Type B pancreatic cell (in vitro differentiated cells): ENCODE measurements around the gene CSTPP1. TPM values are rescaled to one million over a fixed set of nuclear protein-coding genes. Genes with fewer than 3 reads are reported as not detected.
A peak's percentile ranks its signal among the peaks of the same experiment; 100 is the strongest.

Experiments
- DNase-seq: peaks from one replicate; pipeline ENCODE4 v3.0.0; 2021; ENCODE audit warnings: mixed read lengths; ENCODE audit not compliant: unreplicated experiment; ENCODE audit errors: extremely low spot score
- H3K27ac Mint-ChIP-seq: 2 replicates; pipeline ENCODE4 v1.8.0; 2021; ENCODE audit warnings: mild to moderate bottlenecking, mixed read lengths
- H3K27me3 Mint-ChIP-seq: 2 replicates; pipeline ENCODE4 v1.8.0; 2021; ENCODE audit warnings: mixed read lengths
- H3K36me3 Mint-ChIP-seq: 2 replicates; pipeline ENCODE4 v1.8.0; 2021; ENCODE audit warnings: mixed read lengths
- H3K4me1 Mint-ChIP-seq: one replicate; pipeline ENCODE4 v1.8.0; 2021; ENCODE audit warnings: mixed read lengths; ENCODE audit not compliant: unreplicated experiment
- H3K4me3 Mint-ChIP-seq: 2 replicates; pipeline ENCODE4 v1.8.0; 2021; ENCODE audit warnings: mild to moderate bottlenecking, mixed read lengths
- H3K9me3 Mint-ChIP-seq: 2 replicates; pipeline ENCODE4 v1.8.0; 2021; ENCODE audit warnings: mixed read lengths
- total RNA-seq: library from RNA; stranded (reverse); gene quantifications from 2 replicates; pipeline ENCODE4 v1.2.1, GENCODE V29; 2021; ENCODE audit warnings: low replicate concordance
- TF ChIP-seq, protein P1 (sequence below): fragments of 200-600 bp; sonication (generic); conservative IDR thresholded peaks from 2 replicates; pipeline ENCODE4 v1.5.0; 2021; ENCODE audit warnings: antibody characterized with exemption, mild to moderate bottlenecking

CSTPP1 gene
- total RNA-seq, 1 donor from 2014 or later = 44.4 TPM

DNA sequence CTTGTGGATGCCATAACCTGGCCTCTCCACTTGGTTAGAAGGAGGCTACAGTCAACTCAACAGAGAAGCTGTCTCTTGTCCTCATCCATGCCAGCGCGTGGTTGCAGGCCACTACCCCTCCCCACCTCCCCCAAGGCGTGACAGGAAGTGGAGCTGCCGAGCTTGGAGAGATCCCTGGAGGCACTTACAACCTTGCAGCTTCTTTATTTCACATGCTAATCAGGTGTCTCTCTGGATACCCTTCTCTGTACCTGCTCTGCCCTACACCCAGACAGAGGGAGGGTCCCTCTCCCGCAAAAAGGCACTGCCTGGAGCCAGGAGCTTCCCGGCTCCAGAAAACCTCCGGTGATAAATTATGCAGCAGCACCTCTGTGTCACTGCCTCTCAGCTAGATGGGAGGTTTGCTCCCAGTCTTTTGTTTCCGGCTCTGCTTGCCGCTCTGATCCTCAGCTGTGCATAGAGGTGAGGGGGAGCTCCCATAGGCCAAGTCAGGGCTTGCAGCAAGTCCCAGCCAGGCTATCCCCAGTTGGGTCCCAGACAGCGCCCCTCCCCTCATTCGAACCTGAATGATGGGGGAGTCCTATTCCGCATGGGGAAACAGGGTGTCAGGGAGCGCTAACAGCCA is 23.9 kb upstream of the CSTPP1 start:
- Mint-ChIP-seq H3K4me3 (peak overlapping the region; percentile 86), H3K27me3 (peaks cover 13% of the 10 kb centered on the region), H3K9me3 (no peaks in the 10 kb centered on the region), H3K36me3 (no peaks in the 10 kb centered on the region), H3K27ac (peak overlapping the region; percentile 75), H3K4me1 (peaks cover 56% of the 10 kb centered on the region)
- DNase-seq = no peak
- TF ChIP-seq, protein P1, sequence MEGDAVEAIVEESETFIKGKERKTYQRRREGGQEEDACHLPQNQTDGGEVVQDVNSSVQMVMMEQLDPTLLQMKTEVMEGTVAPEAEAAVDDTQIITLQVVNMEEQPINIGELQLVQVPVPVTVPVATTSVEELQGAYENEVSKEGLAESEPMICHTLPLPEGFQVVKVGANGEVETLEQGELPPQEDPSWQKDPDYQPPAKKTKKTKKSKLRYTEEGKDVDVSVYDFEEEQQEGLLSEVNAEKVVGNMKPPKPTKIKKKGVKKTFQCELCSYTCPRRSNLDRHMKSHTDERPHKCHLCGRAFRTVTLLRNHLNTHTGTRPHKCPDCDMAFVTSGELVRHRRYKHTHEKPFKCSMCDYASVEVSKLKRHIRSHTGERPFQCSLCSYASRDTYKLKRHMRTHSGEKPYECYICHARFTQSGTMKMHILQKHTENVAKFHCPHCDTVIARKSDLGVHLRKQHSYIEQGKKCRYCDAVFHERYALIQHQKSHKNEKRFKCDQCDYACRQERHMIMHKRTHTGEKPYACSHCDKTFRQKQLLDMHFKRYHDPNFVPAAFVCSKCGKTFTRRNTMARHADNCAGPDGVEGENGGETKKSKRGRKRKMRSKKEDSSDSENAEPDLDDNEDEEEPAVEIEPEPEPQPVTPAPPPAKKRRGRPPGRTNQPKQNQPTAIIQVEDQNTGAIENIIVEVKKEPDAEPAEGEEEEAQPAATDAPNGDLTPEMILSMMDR = no peak

DNA sequence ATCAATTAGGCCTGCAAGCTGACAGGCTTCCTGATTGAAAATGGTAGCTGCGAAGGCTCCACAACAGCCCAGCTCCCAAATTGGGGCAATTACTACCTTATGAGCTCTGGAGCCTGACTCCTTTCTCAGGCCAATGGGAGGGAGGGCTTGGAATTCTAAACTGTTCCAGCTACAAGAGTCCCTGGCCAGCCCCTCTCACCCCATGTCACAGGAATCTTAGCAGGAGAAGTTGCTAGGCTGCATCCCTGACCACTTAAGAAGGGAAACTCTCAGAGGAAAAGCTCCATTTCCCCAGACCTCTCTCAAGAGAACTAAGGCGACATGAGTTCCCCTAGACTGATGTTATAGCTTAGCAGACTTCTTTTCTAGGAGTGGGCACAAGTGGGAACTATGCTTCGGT is 23.1 kb upstream of the CSTPP1 start:
- no peaks in the 10 kb centered on the region for H3K9me3 Mint-ChIP-seq
- TF ChIP-seq, protein P1 = no peak
- H3K27ac Mint-ChIP-seq = peak overlapping the region; percentile 75
- H3K27me3 Mint-ChIP-seq = peaks cover 13% of the 10 kb centered on the region
- H3K4me3 Mint-ChIP-seq = peak overlapping the region; percentile 86
- no peak for DNase-seq
- H3K36me3 Mint-ChIP-seq = no peaks in the 10 kb centered on the region
- peaks cover 55% of the 10 kb centered on the region for H3K4me1 Mint-ChIP-seq

DNA sequence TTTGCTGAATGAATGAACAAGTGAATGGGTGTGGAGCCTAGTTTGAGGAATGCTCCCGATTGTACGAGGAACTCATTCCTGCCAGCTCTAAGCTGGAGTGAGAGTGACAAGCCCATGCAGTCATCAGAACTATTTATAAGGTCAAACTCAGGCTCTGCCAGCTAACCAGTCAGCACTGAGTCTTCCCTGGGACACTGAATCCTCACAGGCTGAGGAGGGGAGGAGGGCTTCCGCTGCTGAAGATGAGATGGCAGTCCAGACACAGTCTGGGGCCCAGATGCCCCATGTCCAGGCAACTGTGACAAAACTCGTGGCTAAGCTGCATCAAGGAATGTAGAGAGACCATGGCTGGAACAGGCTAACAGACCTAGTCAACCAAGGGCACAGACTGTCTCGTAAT is 22.2 kb upstream of the CSTPP1 start:
- Mint-ChIP-seq H3K9me3 (no peaks in the 10 kb centered on the region), H3K4me3 (peak overlapping the region; percentile 78), H3K36me3 (no peaks in the 10 kb centered on the region), H3K27me3 (peaks cover 15% of the 10 kb centered on the region), H3K4me1 (peaks cover 54% of the 10 kb centered on the region), H3K27ac (peak overlapping the region; percentile 19)
- TF ChIP-seq, protein P1 = no peak
- DNase-seq = no peak

DNA sequence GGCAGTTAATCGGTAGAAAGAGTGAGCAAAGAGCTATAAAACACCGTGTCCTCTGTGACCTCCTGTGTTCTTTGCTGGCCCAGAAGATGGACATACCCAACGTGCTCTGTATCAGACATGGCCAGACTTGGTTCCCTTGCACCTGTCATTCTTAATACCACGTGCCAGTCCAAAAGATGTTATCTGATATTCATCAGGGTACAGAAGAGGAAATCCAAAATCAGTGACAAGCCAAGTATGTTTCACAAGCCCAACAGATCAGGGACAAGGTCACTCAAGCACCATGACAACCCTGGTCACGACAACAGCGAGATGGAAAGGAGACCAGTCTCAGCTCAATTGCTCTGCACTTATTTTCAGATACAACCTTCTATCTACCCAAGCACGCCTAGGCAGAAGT is 21.7 kb upstream of the CSTPP1 start:
- DNase-seq = no peak
- Mint-ChIP-seq H3K27me3 (peaks cover 19% of the 10 kb centered on the region), H3K36me3 (no peaks in the 10 kb centered on the region), H3K4me1 (peaks cover 59% of the 10 kb centered on the region), H3K4me3 (peak overlapping the region; percentile 78), H3K9me3 (no peaks in the 10 kb centered on the region), H3K27ac (no peak overlapping the region)
- TF ChIP-seq, protein P1 = no peak

DNA sequence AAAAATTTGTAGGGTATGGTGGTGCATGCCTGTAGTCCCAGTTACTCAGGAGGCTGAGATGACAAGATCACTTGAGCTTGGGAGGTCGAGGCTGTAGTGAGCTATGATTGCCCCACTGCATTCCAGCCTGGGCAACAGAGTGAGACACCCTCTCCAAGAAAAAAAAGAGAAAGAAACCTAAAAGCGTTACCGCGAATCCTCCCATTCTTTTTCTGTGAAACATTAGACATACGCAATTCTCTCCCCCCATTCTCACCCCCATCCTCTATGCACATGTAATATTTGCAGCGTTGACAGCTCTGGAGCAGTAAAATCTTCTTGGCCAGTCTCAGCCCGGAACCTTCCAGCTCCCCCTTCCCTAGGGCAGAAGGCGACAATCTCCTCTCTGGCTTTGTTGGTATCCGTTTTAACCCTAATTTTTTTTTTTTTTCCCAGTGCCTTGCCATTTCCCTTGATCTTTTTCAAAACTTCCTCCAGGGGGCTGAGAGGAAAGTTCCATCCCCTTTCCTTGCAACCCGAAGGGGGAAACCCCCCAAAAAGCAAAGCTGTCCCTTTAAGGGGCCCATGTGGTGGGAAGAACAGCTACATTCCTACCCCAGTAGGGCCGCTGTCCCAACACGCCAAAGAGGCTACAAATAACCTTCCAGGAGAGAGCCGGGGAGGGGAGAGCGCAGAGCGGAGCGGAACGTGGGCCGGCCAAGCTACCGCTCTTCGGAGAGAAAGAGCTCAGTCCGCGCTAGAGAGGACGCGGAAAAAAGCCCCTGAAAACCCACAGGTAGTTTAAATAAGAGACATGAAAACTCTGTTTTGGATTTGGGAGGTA is 20.1 kb upstream of the CSTPP1 start:
- peak overlapping the region; percentile 88 for H3K27ac Mint-ChIP-seq
- H3K4me1 Mint-ChIP-seq = peaks cover 60% of the 10 kb centered on the region
- H3K9me3 Mint-ChIP-seq = no peaks in the 10 kb centered on the region
- H3K4me3 Mint-ChIP-seq = peak overlapping the region; percentile 94
- H3K36me3 Mint-ChIP-seq = no peaks in the 10 kb centered on the region
- no peak for DNase-seq
- TF ChIP-seq, protein P1 = peak; percentile 62
- peaks cover 20% of the 10 kb centered on the region for H3K27me3 Mint-ChIP-seq
